SU-DHL-6 (cell line): ENCODE data around the gene TRIM29.

ENCODE experiments used
- EZH2phosphoT487 ChIP-seq: fragments of 200-600 bp; sonication (generic), shearing (Covaris generic); conservative IDR thresholded peaks from 2 replicates; pipeline ENCODE4 v1.6.1; 2018; ENCODE audit warnings: mild to moderate bottlenecking, antibody characterized with exemption, low read length, moderate library complexity, mixed read lengths
- TF ChIP-seq, protein P1 (sequence below): fragments of 200-600 bp; sonication (generic); IDR thresholded peaks from one replicate; pipeline ENCODE4 v1.5.1; 2017; ENCODE audit warnings: antibody characterized with exemption, mild to moderate bottlenecking, low read length, moderate library complexity; ENCODE audit not compliant: insufficient read depth, poor library complexity, severe bottlenecking

DNA sequence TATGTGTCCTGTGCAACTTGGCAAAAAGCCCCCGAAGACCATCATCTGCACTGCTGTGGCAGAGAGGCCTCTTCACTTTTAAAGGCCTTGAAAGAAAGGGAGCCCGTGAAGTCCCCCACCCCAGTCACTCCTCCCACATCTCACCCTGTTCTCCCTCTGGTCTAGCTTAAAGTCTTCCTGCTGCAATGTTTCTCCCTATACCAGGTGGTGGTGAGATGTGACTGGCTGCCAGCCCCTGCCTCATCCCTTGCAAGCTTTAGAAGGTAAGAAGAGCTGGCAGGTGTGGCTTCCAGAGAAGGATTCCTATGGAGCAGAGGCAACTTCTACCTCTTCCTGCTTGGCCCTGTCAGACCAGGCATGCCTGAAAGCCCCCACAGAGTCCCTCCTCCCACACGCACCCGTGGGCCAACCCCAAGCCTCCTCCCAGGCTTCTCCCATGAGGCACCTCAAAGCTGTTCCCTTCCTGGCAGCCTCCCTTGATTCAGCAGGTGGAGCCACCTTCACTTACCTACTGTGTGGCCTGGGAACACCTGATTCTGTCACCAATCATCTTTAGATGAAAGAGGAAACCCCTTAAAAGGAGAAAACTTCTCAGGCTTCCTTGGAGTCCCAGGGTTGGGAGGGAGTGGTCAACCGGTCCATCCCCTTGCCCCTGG lies 4.0 kb upstream of the TRIM29 start:
- TF ChIP-seq, protein P1, sequence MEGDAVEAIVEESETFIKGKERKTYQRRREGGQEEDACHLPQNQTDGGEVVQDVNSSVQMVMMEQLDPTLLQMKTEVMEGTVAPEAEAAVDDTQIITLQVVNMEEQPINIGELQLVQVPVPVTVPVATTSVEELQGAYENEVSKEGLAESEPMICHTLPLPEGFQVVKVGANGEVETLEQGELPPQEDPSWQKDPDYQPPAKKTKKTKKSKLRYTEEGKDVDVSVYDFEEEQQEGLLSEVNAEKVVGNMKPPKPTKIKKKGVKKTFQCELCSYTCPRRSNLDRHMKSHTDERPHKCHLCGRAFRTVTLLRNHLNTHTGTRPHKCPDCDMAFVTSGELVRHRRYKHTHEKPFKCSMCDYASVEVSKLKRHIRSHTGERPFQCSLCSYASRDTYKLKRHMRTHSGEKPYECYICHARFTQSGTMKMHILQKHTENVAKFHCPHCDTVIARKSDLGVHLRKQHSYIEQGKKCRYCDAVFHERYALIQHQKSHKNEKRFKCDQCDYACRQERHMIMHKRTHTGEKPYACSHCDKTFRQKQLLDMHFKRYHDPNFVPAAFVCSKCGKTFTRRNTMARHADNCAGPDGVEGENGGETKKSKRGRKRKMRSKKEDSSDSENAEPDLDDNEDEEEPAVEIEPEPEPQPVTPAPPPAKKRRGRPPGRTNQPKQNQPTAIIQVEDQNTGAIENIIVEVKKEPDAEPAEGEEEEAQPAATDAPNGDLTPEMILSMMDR: no peak
- TF ChIP-seq EZH2phosphoT487: no peak
